Measurements from ENCODE around the gene OR2W1.

DNA sequence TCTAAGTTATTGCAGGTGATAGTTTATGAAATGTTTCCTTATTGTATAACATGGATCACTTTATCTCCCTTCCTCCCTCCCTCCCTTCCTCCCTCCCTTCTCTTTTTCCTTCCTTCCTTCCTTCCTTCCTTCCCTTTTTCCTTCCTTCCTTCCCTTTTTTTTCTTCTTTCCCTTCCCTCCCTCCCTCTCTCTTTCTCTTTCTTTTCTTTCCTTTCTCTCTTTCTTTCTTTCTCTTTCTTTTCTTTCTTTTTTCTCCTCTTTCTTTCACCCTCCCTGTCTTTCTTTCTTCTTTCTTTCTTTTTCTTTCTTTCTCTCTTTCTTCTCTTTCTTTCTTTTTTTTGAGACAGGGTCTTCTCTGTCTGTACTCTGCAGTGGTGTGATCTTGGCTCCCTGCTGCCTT, 36.3 kb upstream of the OR2W1 start:
- TF ChIP-seq POLR2AphosphoS5 (IDR thresholded peaks at IDR 0.05; ENCODE audit: low read depth, low read length) (no peak), POLR2A (IDR thresholded peaks at IDR 0.05; ENCODE audit: low read depth, low read length) (no peak), PAX5 (IDR thresholded peaks at IDR 0.05; ENCODE audit: insufficient read depth, low read length, severe bottlenecking) (no peak), TAF1 (IDR thresholded peaks at IDR 0.05; ENCODE audit: low read depth, low read length) (no peak), POU2F2 (IDR thresholded peaks at IDR 0.05; ENCODE audit: low read depth, low read length) (no peak), SPI1 (IDR thresholded peaks at IDR 0.05; ENCODE audit: low read depth, low read length) (no peak)
